ENCODE data around the gene FGF4.
A peak's percentile ranks its signal among the peaks of the same experiment; 100 is the strongest.

FGF4 gene

GRCh38 chr11:69803604-69804218 is 28.6 kb upstream of the FGF4 start:
- no peak overlapping the region for H3K27ac ChIP-seq
- no peak for DNase-seq
- H3K36me3 ChIP-seq = no peaks in the 10 kb centered on the region
- TF ChIP-seq CTCF (IDR thresholded peaks at IDR 0.05; ENCODE audit: low read depth, low read length) = no peak
- H3K9me3 ChIP-seq (ENCODE audit: severe bottlenecking) = no peaks in the 10 kb centered on the region
- H3K27me3 ChIP-seq (ENCODE audit: insufficient read depth, low read depth, severe bottlenecking) = peaks cover 5% of the 10 kb centered on the region
- no peak overlapping the region for H3K4me3 ChIP-seq (ENCODE audit: low read depth, low read length)

DNA sequence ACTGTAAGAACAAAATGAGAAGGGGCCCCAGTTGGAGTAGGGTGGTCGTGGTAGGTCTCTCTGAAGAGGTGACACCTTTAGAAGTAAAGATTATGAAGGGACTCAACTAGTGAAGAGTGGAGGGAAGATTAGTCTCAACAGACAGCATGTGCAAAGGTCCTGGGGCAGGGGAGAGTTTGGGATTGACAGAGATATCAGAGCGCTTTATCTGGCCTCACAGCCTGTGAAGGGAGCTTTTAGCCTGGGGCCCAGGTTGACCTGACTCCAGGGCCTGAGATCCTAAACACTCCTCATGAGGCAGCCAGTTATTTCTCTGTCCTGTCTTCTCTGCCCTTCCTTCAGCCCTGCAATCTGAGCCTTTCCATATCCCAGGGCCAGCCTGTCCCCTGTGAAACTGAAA is 27.9 kb upstream of the FGF4 start:
- no peak for TF ChIP-seq CTCF (IDR thresholded peaks at IDR 0.05; ENCODE audit: low read depth, low read length)
- H3K36me3 ChIP-seq = no peaks in the 10 kb centered on the region
- no peak overlapping the region for H3K4me3 ChIP-seq (ENCODE audit: low read depth, low read length)
- peaks cover 5% of the 10 kb centered on the region for H3K27me3 ChIP-seq (ENCODE audit: insufficient read depth, low read depth, severe bottlenecking)
- H3K27ac ChIP-seq = no peak overlapping the region
- no peaks in the 10 kb centered on the region for H3K9me3 ChIP-seq (ENCODE audit: severe bottlenecking)
- no peak for DNase-seq

GRCh38 chr11:69802590-69802989 is 27.4 kb upstream of the FGF4 start:
- no peak for TF ChIP-seq CTCF (IDR thresholded peaks at IDR 0.05; ENCODE audit: low read depth, low read length)
- Histone ChIP-seq H3K4me3 (ENCODE audit: low read depth, low read length) (no peak overlapping the region), H3K9me3 (ENCODE audit: severe bottlenecking) (no peaks in the 10 kb centered on the region), H3K27me3 (ENCODE audit: insufficient read depth, low read depth, severe bottlenecking) (peaks cover 5% of the 10 kb centered on the region), H3K27ac (no peak overlapping the region), H3K36me3 (no peaks in the 10 kb centered on the region)
- DNase-seq = no peak

GRCh38 chr11:69801513-69802335 is 26.6 kb upstream of the FGF4 start:
- H3K27me3 ChIP-seq (ENCODE audit: insufficient read depth, low read depth, severe bottlenecking) = peaks cover 5% of the 10 kb centered on the region
- TF ChIP-seq CTCF (IDR thresholded peaks at IDR 0.05; ENCODE audit: low read depth, low read length) = peak; percentile 96
- no peaks in the 10 kb centered on the region for H3K9me3 ChIP-seq (ENCODE audit: severe bottlenecking)
- H3K27ac ChIP-seq = no peak overlapping the region
- DNase-seq = peak; percentile 71
- H3K4me3 ChIP-seq (ENCODE audit: low read depth, low read length) = no peak overlapping the region
- H3K36me3 ChIP-seq = no peaks in the 10 kb centered on the region

- TF ChIP-seq CTCF (IDR thresholded peaks at IDR 0.05; ENCODE audit: low read depth, low read length) = no peak
- peaks cover 5% of the 10 kb centered on the region for H3K27me3 ChIP-seq (ENCODE audit: insufficient read depth, low read depth, severe bottlenecking)
- H3K27ac ChIP-seq = no peak overlapping the region
- no peaks in the 10 kb centered on the region for H3K9me3 ChIP-seq (ENCODE audit: severe bottlenecking)
- H3K4me3 ChIP-seq (ENCODE audit: low read depth, low read length) = no peak overlapping the region
- no peaks in the 10 kb centered on the region for H3K36me3 ChIP-seq
- no peak for DNase-seq
Observed at GRCh38 chr11:69800278-69800677, 25.1 kb upstream of the FGF4 start.

Measured in WERI-Rb-1 (cell line).